ENCODE results near the gene WDR1.
"Not testable (repeated sequence)": the region's sequence is repeated elsewhere in the genome, so short reads cannot be mapped to it uniquely, and the experiment has no call there.

Gene WDR1

GRCh38 chr4:10130178-10130888 is 13.7 kb upstream of the WDR1 start:
- no peak for DNase-seq

DNA sequence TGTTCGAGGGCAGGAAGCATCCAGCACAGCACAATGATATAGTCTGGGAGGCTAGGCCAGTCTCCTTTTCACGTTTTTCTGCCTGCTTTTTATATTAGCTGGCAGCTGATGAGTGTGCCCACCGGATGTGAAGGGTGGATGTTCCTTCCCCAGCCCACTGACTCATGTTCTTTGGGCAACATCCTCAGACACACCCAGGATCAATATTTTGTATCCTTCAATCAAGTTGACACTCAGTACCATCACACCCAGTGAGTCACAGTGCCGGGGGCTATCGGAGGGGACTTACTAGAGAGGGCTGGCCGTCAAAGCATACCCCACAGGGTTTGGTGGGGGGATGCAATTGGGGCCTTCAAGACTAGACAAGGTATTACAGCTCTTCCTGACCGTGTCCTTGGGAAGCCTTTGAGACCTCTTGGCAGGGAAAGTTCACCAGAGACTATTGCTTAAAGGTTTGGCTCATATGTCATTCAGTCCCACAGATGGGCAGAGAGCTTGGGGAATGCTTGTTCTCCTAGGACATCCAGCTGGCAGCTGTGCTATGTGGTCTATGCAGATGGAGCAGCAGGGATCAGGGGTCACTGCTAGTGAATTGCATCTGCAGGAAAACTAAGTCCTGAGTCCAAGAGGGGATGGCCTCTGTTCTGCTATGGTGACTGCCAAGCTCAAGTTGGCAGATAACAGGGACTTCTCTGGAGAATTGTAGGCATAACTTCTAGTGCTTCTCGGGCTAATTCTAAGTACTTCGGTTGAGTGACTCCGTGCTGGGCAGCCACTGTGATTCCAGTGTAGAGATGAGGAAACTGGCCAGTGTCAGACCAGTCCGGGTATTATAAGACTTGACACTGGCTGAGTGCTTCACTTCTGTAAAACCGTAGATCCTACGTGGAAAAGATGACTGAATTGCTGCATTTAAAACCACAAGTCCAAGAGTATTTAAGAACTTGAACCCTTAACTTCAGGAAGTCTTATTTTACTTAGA is 12.9 kb upstream of the WDR1 start:
- no peak for DNase-seq

DNA sequence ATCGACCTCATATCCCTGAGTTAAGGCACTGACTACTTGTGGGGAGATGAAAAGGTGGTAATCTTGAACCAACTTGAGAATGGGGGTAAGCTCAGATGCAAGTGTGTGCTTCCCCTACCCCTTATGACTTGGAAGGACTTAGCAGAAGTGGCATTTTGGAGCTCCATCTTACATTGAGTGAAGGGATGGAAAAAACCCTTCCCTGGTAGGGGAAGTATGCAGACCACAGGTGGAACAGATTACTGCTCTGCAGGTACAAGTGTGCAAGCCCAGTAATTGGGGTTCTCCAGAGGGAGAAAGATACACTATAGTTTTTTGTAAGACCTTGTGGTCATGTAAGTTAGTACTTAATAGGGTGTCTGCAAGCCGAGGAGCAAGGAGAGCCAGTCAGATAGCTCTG is 12.2 kb upstream of the WDR1 start:
- no peak for DNase-seq

GRCh38 chr4:10127531-10127930 is 10.9 kb upstream of the WDR1 start:
- not testable (repeated sequence) for DNase-seq

GRCh38 chr4:10124167-10124930 is 7.8 kb upstream of the WDR1 start:
- no peak for DNase-seq

GRCh38 chr4:10123227-10124101 is 6.9 kb upstream of the WDR1 start:
- DNase-seq, result peak; percentile 44

- no peak for DNase-seq
These were observed 5.8 kb upstream of the WDR1 start for GRCh38 chr4:10122236-10122932.

- no peak for DNase-seq
These were observed 5.1 kb upstream of the WDR1 start for GRCh38 chr4:10121568-10122208.

DNA sequence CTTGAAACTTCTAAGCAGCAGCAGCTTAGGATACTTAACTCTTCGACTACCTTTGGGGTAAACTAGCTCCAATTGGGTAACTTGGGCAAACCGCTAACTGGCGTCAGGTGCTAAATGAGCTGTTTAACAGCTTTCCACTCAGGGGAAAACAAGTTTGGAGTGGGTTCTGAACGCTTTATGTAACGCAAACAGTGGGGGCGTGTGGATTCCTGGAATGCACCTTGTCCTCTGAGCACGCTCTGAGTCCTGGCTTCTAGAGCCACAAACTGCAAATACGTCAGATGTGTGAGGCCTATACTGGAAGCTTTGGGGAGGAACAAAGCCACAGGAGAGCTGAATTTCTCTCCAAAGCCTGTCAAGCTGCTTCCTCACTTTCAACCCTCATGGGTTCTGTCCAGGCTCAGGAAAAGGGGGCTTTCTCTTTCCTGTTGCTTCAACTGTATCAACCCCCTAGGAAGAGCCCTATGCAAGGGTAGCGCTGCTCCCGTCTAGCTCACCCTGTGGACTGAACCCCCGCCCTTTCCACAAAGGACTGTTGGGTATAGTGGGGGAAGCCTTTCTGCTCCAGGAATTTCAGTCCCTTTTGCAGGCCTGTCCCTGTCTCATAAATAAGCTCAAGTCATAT is 4.5 kb upstream of the WDR1 start:
- DNase-seq, result no peak

DNA sequence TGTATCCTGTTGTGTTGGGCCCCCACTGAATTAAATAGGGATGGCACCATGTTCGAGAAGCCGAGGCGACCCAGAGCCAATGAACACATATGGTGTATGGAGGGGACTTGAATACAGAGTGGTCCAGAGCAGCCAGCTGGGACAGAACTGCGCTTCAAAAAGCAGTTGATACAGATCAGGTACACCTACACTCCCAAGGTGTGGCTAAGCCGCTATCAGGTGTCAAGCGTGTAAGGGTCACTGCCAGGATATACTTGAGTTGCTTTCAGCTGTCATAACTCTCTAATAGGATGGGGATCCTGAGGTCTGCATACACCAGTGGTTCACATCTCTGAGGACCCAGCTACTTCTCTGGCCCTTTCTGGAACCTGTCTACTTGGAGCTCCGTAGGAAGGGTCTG is 3.2 kb upstream of the WDR1 start:
- no peak for DNase-seq

GRCh38 chr4:10119278-10119677 is 2.7 kb upstream of the WDR1 start:
- no peak for DNase-seq

GRCh38 chr4:10118048-10119004 is 1.7 kb upstream of the WDR1 start:
- no peak for DNase-seq

- peak; percentile 35 for DNase-seq
These were observed 904 bp upstream of the WDR1 start for GRCh38 chr4:10117359-10118047.

- DNase-seq, result no peak
These were observed 616 bp downstream of the WDR1 start for GRCh38 chr4:10115797-10116568.

DNA sequence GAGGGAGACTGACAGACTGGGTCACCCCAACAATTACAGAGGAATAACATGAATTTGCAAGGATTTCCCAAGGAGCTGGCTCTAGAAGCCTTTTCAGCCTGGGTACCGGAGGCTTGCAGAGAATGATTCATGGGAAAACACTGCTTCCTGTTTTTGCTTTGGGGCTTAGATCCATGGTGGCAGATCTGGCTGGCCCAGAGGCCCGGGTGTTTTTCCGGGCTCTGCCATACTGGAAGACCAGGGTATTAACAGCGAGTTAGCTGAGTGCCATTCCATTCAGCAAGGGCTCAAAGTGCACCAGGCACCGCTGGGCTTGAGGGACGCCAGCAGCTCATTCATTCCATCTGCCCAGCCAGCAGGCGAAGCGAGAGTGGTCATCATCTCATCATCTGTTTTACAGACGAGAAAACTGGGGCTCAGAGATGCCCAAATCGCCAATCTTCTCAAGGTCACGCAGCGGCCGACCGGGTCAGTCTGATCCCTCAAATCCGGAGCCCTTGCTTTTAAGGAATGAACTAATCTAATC is 1.3 kb downstream of the WDR1 start:
- peak; percentile 41 for DNase-seq

DNA sequence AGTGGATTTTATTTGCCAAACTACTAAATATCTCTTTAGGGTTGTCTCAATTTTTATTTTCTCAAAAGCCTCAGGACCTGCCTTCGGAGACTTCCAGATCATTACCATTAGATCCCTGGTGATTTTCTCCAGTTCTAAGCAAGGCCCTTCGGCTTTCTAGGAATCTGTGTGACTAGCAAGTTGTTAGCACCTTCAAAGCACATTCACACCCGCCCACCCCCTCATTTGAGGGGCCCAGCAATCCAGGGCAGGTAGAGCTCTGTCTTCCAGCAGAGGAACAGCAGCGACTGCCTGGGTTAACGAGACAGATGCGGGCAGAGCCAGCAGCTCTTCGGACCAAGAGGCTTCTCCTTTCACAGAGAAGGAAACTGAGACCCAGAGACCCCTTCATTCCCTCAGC is 2.0 kb downstream of the WDR1 start:
- no peak for DNase-seq

DNA sequence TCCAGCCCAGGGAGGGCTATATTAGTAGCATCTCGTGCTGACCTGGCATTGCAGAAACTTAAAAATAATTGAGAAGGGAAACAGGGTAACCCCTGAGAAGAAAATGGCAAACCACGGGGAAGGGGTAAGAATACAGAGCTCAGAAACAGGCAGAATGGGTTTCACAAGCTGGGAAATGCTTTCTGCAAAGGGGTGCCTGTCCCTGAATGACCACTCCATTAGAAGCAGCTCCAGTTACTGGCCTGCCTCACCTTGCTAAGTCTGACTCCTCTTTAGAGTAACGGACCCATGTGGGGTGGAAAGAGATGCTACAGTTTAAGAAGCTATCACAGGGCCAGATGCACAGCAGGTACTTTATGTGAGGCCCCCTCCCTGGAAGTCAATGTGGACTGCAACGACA is 2.5 kb downstream of the WDR1 start:
- DNase-seq, result no peak
